Body of pancreas (tissue), 4 donors: Measurements from ENCODE around the gene TNFSF4.

Experiments used
- CTCF ChIP-seq, 7 experiments: fragments of 450-650 bp in 4 of 7; fragments of 200-600 bp in 3 of 7; sonication (generic) in 3 of 7; IDR thresholded peaks; one replicate each; pipeline ENCODE4 v1.5.1; 2016 to 2019; ENCODE audit warnings: antibody characterized with exemption in 7 of 7
- POLR2A ChIP-seq, 3 donors: fragments of 450-650 bp; IDR thresholded peaks; one replicate each; pipeline ENCODE4 v1.6.1; 2016; ENCODE audit warnings: antibody characterized with exemption in 3 of 3, mild to moderate bottlenecking in 2 of 3

GRCh38 chr1:173212952-173213491, 5.9 kb upstream of the TNFSF4 start:
- TF ChIP-seq CTCF (IDR thresholded peaks at IDR 0.05) (no peak), POLR2A (IDR thresholded peaks at IDR 0.05) (no peak)
